Umbilical cord (tissue), 2 donors: ENCODE measurements around the gene PLXDC1. TPM values are rescaled to one million over a fixed set of nuclear protein-coding genes. Genes with fewer than 3 reads are reported as not detected.
"Not testable (repeated sequence)": the region's sequence is repeated elsewhere in the genome, so short reads cannot be mapped to it uniquely, and the experiment has no call there.

Experiments used
- DNase-seq: peaks from one replicate; pipeline ENCODE4 v3.0.0-alpha.2; 2015; ENCODE audit warnings: low spot score
- total RNA-seq: library from RNA; depleted of rRNA; stranded (reverse); fragments of >200 nt; gene quantifications from one replicate; pipeline ENCODE4 v1.2.3, GENCODE V29; 2014; ENCODE audit warnings: low replicate concordance; ENCODE audit not compliant: insufficient read depth

The PLXDC1 gene
- total RNA-seq, 1 donor from 2014 or later = 9.9 TPM

DNA sequence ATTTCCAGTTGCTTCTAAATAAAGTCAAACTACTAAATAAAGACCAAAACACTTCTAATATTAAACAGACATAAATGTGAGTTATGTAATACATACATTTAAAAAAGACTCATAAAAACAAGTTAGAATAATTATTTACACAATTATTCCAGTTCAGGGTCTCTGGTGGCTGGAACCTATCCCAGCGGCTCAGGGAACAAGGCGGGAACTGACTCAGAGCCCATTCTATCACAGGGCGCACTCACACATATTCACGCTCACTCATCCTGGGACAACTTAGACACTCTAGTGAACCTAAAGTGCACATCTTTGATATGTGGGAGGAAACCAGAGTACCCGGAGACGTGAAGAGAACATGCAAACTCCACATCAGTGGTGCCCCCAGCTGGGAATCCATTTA, 25.0 kb downstream of the PLXDC1 start:
- DNase-seq = no peak

DNA sequence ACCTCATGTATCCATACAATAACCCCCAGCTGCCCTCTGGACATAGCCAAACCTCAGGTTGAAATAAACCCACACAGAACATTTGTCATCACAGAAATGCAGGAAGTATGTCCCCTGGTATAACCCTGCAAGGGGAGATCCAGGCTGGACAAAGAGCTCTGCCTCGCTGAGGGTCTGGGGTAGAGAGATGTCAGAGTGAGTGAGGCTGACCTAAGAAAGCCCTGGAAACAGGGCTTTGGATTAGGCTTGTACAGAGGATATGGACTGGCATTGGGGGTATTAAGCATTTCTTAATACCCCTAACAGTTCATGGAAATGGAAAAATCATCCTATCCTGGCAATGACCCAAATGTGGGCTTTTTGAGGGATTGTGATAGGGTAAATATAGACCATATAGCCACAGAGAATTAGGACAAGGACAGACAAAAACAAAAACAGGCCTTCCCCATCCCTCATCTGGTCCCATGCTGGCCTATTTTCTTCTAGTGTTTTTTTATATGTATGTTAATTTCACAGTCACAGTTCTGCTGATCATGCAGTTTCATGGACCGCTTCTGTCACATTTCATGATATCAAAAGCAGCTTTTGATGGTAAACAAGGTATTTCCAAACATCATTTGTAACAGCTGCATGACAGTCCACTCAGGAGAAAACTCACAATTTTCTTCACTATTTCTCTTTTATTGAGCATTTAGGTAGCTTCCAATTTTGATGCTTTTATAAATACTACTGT, 26.1 kb downstream of the PLXDC1 start:
- DNase-seq = no peak

DNA sequence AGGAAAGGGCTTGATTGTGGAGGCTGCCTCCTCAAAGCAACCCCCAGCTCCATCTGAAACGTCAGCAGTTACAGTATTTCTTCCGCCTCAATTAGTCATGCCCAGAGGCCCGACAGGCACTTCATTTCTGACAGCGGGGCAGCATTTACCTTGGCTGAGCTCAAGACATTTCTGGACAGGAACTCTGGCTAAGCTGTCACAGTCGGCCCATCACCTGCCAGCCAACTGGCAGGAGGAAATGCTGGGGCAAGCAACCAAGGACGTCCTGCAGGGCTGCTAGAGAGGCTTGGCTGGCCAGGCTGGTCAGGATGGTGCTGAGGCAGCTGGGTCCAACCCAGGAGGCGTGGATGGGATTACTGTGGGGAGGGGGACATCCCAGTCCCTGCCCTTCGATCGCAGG, 27.8 kb downstream of the PLXDC1 start:
- no peak for DNase-seq

DNA sequence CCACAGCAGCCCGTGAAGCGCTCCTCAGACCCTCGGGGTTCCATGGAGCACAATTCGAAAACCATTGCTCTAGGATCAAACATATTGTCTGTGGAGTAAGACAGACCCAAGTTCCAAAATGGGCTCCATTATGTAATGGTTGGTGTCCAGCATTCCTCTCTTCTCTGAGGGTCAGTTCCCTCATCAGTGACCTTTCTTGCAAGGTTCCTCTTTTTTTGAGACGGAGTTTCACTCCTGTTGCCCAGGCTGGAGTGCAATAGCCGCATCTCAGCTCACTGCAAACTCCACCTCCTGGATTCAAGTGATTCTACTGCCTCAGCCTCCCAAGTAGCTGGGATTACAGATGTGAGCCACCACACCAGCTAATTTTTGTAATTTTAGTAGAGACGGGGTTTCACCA, 28.4 kb downstream of the PLXDC1 start:
- DNase-seq = no peak

DNA sequence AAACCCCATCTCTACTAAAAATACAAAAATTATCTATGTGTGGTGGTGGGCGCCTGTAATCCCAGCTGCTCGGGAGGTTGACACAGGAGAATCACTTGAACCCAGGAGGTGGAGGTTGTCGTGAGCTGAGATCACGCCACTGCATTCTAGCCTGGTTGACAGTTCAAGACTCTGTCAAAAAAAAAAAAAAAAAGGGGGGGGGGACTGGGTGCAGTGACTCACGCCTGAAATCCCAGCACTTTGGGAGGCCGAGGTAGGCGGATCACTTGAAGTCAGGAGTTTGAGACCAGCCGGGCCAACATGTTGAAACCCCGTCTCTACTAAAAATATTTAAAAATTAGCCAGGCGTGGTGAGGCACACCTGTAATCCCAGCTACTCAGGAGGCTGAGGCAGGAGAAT, 29.5 kb downstream of the PLXDC1 start:
- DNase-seq = not testable (repeated sequence)

DNA sequence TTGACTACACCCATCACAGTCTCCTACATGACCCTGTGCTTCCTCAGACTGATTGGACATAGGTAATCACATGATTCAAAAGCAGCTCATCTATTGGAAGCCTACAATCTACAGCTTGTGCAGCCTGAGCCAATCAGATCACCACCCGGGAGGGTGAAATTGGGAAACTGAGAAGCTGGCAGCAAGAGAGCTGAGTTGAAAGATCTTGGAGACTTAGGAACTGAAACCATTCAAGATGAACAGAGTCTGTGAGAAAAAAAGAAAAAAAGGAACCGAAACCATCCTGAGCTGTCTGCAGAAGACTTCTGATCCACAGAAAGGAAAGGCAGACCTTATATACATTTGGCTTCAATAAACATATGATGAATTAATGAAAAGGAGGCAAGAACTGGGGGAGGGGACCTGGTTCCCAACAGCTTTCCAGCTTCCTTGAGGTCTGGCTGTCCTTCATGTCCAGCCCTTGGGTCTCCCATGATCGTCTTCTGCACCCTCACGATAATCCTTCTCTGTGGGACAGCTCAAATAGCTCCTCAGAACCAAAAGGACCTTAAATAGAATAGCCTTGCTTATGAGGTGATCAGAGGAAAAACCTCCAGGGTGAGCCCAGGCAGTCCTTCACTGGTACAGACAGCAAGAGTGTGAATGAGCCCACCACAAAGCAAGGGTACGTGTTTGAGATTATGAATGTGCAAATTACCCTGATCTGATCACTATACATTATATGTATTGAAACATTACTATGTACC, 32.6 kb downstream of the PLXDC1 start:
- DNase-seq = peak; percentile 39

DNA sequence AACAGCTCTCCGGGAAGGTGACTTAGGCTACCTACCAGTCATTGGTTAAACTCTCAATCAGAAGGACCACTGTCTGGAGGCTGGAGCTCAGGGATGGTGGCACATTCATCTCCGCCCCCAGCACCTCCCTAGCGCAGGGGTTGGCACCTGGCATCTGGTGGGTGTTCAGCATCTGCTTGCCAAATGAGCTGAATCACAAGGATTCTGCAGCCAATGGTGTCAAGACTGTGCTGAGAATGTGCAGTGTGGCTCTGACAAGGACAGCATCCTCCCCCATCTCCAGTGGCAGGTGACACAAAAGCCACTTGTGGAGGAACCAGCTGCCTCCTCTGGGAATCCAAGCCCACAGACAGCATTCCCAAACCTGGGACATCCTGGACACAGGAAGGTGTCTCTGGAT, 35.2 kb downstream of the PLXDC1 start:
- DNase-seq = no peak

DNA sequence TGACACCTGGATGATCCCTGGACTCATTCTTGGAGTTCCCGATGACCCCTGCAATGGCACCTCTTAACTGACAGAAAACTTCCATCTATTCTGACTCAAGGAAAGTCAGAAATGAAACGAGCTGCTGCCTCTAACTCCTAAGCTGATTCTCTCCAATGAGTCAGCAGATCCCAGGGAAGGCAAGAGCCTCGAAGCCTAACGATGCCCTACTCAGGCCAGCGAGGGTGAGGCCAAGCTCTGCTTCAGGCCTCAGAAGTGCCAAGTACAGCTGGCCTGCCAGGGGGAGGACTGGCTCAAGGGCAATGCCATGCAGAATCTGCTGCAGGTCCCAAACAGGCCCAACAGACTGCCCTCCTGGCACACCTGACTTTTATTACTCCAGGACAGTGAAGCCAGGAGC, 36.3 kb downstream of the PLXDC1 start:
- peak; percentile 75 for DNase-seq

DNA sequence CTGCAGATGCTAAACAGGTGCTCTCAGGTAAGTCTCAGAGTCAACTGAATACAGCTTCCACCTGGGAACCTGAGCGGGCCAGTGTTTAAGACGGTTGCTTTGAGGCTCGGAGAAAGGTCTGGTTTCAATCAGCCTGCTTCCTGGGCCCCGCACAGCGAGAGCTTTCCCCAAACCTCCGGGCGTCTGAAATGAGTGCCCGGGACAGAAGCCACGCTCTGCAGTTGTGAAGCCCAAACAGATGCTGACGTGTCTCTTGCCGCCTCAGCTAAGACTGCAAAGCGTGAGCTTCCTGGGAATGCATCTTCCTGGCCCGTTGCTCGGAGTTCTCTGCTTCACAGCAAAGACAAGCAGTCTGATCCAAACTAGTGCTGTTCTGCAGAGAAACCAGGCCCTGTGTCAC, 36.7 kb downstream of the PLXDC1 start:
- DNase-seq = peak; percentile 73

DNA sequence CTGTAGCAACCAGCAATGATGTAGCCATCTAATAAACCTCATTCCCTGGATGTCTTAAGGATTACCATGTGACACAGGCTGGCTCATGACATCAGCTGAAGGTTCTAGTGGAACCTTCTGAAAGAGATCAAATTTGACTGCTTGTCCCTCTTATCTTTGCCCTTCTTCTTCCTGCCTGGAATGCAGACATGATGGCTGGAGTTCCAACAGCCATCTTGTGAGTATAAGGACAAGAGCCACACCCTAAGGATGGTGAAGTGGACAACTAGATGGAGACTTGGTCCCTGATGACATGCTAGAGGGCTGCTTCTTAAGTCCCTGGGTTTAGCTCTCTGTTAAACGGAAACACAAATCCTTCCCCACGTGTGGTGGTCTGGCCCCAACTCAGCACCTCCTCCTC, 37.6 kb downstream of the PLXDC1 start:
- no peak for DNase-seq

DNA sequence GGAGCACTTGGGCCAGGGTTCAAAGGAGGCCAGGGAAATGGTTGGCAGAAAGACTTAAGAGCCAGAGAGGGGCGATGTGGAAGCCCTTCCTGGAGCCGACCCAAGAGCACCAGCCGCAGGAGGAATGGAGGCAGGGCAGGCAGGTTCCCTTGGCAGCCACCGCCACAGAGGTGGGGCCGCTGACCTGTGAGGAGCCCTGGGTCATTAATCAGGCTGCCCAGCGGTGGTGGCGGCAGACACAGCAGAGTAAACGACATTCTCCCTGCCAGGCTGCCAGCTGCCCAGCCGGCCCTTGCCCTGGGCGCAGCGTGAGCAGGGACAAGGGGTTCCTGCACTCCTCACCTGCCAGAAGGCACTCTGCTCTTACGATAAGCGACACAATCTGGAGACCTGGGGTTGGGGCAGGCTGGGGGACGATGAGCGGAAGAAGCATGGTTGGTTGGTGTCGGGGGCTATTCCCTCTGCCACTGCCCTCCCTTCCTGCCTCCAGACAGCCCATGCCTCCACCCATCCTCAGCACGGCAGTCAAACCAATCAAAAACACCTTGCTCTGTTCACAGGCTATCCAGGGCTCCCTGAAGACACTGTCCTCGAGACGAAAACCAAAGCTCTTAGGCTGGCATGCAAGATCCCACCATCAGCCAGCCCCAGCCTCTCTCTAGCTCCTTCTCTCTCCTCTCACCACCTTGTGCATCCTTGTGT, 40.9 kb downstream of the PLXDC1 start:
- DNase-seq = no peak

DNA sequence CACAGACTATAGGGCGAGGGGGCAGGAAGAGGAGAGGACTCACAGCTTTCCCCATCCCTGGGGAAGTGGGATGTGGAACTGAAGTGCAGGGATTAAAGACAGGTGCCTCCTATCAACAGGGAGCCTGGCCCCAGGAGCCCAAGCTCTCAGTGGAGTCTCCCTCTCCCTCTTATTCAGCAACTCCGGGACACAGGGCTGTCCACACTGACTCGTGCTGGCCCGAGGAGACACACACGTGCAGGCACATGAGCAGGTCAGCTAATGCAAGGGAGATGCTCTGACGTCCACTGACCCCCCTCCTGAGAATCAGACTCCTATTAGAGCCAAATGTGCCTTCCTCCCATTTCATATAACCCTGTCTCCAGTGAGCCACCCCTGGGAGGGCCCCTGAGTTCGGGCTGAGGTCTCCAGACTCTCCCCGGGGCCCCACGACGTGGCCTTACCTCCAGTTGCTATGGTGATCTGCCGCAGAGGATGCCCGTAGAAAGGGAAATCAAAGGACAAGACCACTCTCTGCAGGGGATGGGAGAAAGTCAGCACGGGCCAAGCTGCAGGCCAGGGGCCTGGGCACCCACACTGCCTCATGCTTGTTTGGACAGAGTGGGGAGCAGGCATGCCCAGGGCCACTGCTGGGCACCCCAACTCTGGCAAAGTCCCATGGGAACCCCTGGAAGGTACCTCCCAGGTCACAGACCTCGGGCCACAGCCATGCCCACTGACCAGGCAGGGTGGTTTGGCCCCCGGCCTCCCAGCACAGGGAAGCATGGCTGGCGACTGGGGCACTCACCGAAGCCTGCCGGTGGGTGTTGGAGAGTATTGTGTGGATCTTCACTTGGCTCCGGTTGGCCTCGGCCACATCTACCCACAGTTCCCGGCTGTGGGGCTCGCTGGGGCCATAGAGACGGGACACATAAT, 42.7 kb downstream of the PLXDC1 start:
- no peak for DNase-seq

DNA sequence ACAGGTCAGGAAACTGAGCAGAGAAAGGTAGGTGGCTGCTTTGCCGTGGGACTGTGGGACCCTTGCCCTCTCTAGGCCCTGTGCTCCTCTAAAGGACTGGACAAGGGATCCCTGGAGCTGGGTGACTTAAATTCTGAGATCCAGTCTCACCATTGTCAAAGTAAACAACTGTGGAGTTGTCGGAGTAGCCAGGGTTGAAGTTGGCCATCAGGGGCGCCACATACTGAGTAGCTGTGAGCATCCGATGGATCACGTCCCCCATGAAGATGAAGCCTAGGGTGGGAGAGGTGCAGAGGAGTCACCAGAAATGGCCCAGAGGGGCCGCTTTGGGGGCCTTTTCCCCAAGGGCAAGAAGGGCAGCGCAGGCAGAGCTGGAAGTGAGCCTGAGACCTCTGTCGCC, 43.5 kb downstream of the PLXDC1 start:
- no peak for DNase-seq

DNA sequence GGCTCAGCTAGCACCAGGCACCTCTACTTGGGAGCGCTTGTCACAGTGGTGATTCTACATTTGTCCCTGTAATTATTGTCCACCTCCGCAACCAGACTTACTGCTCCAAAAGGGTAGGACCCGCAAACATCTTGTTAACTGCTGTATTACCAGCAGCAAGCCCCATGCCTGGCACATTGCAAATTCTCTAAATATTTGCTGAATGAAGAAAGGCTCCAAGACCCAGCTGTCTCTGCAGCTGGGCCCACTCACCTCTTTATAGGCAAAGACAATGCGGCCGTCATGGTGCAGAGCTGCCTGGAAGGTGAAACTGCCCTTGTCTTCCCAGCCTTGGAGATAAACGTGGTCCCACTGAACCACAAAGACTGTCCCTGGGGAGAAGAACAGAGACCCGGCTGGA, 44.3 kb downstream of the PLXDC1 start:
- DNase-seq = no peak

DNA sequence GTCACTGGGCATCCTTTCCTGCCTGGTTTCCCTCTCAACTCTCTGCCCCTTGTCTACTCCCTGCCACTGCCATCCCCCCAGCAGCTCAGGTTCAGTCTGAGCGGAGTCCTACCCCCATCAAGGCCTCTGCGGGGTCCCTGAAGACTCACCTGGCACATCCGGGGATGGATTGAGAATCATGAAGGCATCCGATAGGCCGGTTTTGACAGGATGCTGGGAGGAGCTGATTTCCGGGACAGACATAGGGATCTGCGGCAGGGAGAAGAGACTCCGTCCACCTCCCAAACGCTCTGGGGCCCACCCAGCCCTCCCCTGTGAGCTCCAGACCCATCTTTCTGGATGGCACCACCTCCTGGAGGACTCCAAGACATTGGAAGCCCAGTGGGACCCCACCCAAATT, 45.7 kb downstream of the PLXDC1 start:
- DNase-seq = no peak

DNA sequence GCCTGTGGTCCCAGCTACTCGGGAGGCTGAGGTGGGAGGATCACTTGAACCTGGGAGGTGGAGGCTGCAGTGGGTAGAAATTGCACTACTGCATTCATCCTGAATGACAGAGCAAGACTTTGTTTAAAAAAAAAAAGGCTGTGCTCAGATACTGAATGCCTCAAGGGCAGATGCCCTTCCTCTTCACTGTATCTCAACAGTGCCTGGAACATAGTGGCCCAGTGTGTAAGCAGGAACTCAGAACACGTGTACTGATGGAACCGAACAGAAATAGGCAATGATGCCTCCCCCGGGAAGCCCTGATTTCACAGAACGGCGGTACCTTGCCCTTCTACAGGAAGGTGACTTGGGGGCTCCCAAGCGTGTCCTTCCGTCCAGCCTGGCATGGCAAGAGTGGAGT, 46.8 kb downstream of the PLXDC1 start:
- no peak for DNase-seq

DNA sequence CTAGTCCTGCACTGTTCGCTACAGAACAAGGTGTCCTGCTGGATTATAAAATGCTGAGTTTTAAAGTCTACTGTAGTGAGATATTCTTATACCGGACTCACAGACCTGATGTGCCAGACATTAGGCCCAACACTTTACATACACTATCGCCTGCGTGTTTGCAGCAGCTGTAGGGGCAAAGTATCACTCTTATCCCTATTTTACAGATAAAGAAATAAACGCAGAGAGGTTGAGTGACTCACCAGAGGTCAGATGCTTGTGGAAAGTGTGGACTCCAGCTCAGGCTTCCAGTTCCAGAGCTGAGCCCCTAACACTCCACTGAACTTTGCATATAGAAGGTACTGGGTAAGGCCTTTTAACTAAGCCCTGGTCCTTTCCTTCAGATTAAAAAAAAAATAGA, 47.4 kb downstream of the PLXDC1 start:
- DNase-seq = peak; percentile 65

DNA sequence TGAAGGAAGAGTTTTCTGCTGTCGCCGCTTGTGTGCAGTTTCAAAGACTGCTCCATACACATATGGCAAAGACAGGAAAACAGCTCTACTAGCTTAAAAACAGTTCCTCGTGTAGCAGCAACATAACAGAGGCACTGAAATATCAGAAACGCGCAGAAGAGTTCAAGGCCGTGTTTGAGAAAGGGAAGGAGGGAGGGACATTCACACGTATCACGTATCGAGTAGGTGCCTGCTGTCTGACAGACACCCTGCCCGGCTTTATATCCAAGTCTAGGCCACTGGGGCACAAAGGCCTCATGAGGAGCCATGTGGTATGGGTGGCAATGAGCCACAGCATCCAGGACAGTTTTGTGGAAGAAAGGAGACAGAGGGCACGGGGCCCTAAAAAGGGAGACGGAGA, 50.3 kb downstream of the PLXDC1 start:
- peak; percentile 43 for DNase-seq

DNA sequence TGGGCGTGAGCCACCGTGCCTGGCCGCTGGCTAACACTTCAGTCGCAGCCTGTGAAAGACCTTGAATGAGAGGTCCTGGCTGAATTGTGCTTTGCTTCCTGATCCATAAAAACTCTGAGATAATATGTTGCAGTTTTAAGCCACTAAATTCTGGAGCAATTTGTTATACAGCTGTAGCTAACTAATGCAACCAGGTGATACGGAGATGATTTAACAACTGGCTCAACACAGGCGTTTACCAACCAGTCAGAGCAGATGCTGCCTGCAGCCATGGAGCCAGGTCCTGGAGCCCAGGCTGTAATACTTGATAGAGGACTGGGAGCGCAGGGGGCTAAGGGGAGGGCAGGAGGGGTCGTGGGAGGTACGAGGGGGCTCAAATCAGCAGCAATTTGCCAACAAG, 50.9 kb downstream of the PLXDC1 start:
- DNase-seq = no peak

DNA sequence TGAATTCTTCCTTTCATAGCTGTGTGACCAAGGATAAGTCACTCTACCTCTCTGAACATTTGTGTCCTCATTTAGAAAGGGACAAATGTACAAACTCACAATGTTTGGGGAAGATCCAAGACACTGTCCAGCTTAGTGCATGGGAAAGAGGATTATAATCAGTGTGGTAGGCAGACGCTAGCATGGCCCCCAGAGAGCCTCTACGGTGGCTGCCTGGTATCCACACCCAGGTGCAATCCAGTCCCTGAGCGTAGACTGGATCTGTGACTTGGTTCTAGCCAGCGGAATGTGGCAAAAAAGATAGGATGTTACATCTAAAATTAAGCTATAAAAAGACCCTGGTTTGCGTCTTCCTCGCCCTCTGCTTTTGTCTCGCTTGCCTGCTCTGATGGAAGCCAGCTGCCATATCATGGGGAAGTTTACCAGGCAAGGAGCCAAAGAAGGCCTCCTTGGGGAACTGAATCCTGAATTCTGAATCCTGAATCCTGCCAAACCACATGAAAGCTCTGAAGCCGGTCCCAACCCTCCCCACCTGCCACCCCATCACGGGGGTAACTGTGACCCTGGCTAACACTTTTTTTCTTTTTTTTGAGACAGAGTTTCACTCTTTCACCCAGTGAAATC, 51.7 kb downstream of the PLXDC1 start:
- peak; percentile 90 for DNase-seq

DNA sequence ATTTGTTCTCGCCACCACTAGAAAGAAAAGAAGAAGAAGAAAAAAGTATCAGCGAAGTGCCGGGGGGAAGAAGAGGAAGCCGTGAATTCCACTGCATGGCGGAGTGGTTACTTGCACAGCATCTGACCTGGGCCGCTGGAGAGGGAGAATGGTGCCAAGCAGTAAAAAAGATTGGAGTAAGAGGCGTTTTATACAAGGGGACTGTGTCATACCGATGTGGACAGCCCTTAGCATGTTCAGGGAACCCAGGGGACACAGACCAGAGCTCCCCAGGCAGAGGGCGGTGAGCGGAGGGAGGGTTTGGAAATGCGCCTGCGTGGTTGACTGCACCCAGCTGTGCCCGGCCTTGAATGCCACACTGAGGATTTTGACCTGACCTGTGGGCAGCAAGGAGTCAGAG, 52.8 kb downstream of the PLXDC1 start:
- no peak for DNase-seq
